OCI-LY1 (cell line): ENCODE data around the gene RLN2.
"Not testable (repeated sequence)": the region's sequence is repeated elsewhere in the genome, so short reads cannot be mapped to it uniquely, and the experiment has no call there.

Experiments used
- H2AFZ ChIP-seq: fragments of 200-600 bp; sonication (generic), shearing (Covaris generic); 2 replicates; pipeline ENCODE4 v1.6.0; 2014; ENCODE audit warnings: antibody characterized with exemption, mild to moderate bottlenecking, low read length
- H3F3A ChIP-seq: fragments of 200-600 bp; sonication (generic), shearing (Covaris generic); 2 replicates; pipeline ENCODE4 v1.6.0; 2014; ENCODE audit warnings: mild to moderate bottlenecking, antibody characterized with exemption, low read length, moderate library complexity; ENCODE audit not compliant: insufficient read depth
- H3K27ac ChIP-seq: fragments of 200-600 bp; sonication (generic); 2 replicates; pipeline ENCODE4 v1.5.1; 2014; ENCODE audit warnings: low read length, mixed run types, mild to moderate bottlenecking, low read depth; ENCODE audit not compliant: poor library complexity, severe bottlenecking
- H3K27me3 ChIP-seq: fragments of 200-600 bp; sonication (generic); 2 replicates; pipeline ENCODE4 v1.6.0; 2014; ENCODE audit warnings: antibody characterized with exemption, mild to moderate bottlenecking, low read length, moderate library complexity; ENCODE audit not compliant: insufficient read depth
- H3K36me3 ChIP-seq: fragments of 200-600 bp; sonication (generic); 2 replicates; pipeline ENCODE4 v1.6.1; 2014; ENCODE audit warnings: mild to moderate bottlenecking, antibody characterized with exemption, low read length, moderate library complexity, mixed read lengths; ENCODE audit not compliant: insufficient read depth
- H3K4me1 ChIP-seq: fragments of 200-600 bp; sonication (generic); 2 replicates; pipeline ENCODE4 v1.5.1; 2014; ENCODE audit warnings: mild to moderate bottlenecking, low read length, moderate library complexity; ENCODE audit not compliant: insufficient read depth, severe bottlenecking
- H3K4me2 ChIP-seq: fragments of 200-600 bp; sonication (generic), shearing (Covaris generic); 2 replicates; pipeline ENCODE4 v1.6.1; 2014; ENCODE audit warnings: low read length
- H3K4me3 ChIP-seq: fragments of 200-600 bp; sonication (generic); 2 replicates; pipeline ENCODE4 v1.5.1; 2014; ENCODE audit warnings: low read length, low read depth, mild to moderate bottlenecking, mixed read lengths; ENCODE audit not compliant: poor library complexity, severe bottlenecking
- H3K79me2 ChIP-seq: fragments of 200-600 bp; shearing (Covaris generic); 2 replicates; pipeline ENCODE4 v1.6.1; 2016; ENCODE audit warnings: mixed run types, low read length, mixed read lengths; ENCODE audit not compliant: insufficient read depth
- H3K9ac ChIP-seq: fragments of 200-600 bp; sonication (generic), shearing (Covaris generic); 2 replicates; pipeline ENCODE4 v1.6.1; 2014; ENCODE audit warnings: mild to moderate bottlenecking, low read length, mixed read lengths
- H3K9me2 ChIP-seq: fragments of 200-600 bp; sonication (generic), shearing (Covaris generic); 2 replicates; pipeline ENCODE4 v1.6.1; 2014; ENCODE audit warnings: low read depth, mild to moderate bottlenecking, low read length, mixed read lengths
- H3K9me3 ChIP-seq: fragments of 200-600 bp; shearing (Covaris generic); 2 replicates; pipeline ENCODE4 v1.6.1; 2014; ENCODE audit warnings: low read length, mixed read lengths
- H4K20me1 ChIP-seq: fragments of 200-600 bp; sonication (generic), shearing (Covaris generic); 2 replicates; pipeline ENCODE4 v1.6.0; 2016; ENCODE audit warnings: mild to moderate bottlenecking, low read length; ENCODE audit not compliant: insufficient read depth
- CTCF ChIP-seq: fragments of 200-600 bp; sonication (generic), shearing (Covaris generic); IDR thresholded peaks from 2 replicates; pipeline ENCODE4 v1.5.1; 2017; ENCODE audit warnings: mild to moderate bottlenecking, antibody characterized with exemption, low read length, moderate library complexity, mixed read lengths
- EZH2 ChIP-seq: fragments of 200-600 bp; sonication (generic), shearing (Covaris generic); IDR thresholded peaks from 2 replicates; pipeline ENCODE4 v1.8.0; 2017; ENCODE audit warnings: borderline replicate concordance, mixed run types, mild to moderate bottlenecking, antibody characterized with exemption, low read length, moderate library complexity, mixed read lengths

The RLN2 gene

GRCh38 chr9:5336688-5337087, 32.2 kb upstream of the RLN2 start:
- no peaks in the 10 kb centered on the region for H4K20me1 ChIP-seq
- peaks cover 34% of the 10 kb centered on the region for H3K4me1 ChIP-seq
- H3K27ac ChIP-seq = peak overlapping the region; percentile 17
- no peak overlapping the region for H2AFZ ChIP-seq
- no peak for TF ChIP-seq CTCF
- TF ChIP-seq EZH2 = no peak
- H3K36me3 ChIP-seq = no peaks in the 10 kb centered on the region
- no peaks in the 10 kb centered on the region for H3F3A ChIP-seq
- no peaks in the 10 kb centered on the region for H3K79me2 ChIP-seq
- peak overlapping the region; percentile 16 for H3K9ac ChIP-seq
- peak overlapping the region; percentile 55 for H3K4me2 ChIP-seq
- peak overlapping the region; percentile 28 for H3K4me3 ChIP-seq
- no peaks in the 10 kb centered on the region for H3K27me3 ChIP-seq
- no peaks in the 10 kb centered on the region for H3K9me3 ChIP-seq
- H3K9me2 ChIP-seq = no peaks in the 10 kb centered on the region

GRCh38 chr9:5331276-5331675, 26.8 kb upstream of the RLN2 start:
- not testable (repeated sequence) for H3K27ac ChIP-seq, H3K9me2 ChIP-seq, H2AFZ ChIP-seq, H4K20me1 ChIP-seq, H3K9me3 ChIP-seq, H3K4me2 ChIP-seq, H3K79me2 ChIP-seq, H3K9ac ChIP-seq, H3F3A ChIP-seq, H3K27me3 ChIP-seq, H3K36me3 ChIP-seq, H3K4me3 ChIP-seq
- peaks cover 11% of the 10 kb centered on the region for H3K4me1 ChIP-seq

GRCh38 chr9:5326893-5327548, 22.5 kb upstream of the RLN2 start:
- no peak overlapping the region for H3K27ac ChIP-seq
- H3K4me1 ChIP-seq = no peaks in the 10 kb centered on the region
- no peaks in the 10 kb centered on the region for H3K9me3 ChIP-seq
- no peak overlapping the region for H3K4me3 ChIP-seq
- no peaks in the 10 kb centered on the region for H3K9me2 ChIP-seq
- TF ChIP-seq CTCF (no peak), EZH2 (no peak)
- no peaks in the 10 kb centered on the region for H3K79me2 ChIP-seq
- no peak overlapping the region for H3K9ac ChIP-seq
- no peaks in the 10 kb centered on the region for H3K36me3 ChIP-seq
- no peaks in the 10 kb centered on the region for H3F3A ChIP-seq
- H4K20me1 ChIP-seq = no peaks in the 10 kb centered on the region
- no peaks in the 10 kb centered on the region for H3K27me3 ChIP-seq
- H3K4me2 ChIP-seq = no peak overlapping the region
- no peak overlapping the region for H2AFZ ChIP-seq

GRCh38 chr9:5326187-5326586, 21.7 kb upstream of the RLN2 start:
- Histone ChIP-seq H3K27ac (no peak overlapping the region), H2AFZ (no peak overlapping the region), H3F3A (no peaks in the 10 kb centered on the region), H3K4me3 (no peak overlapping the region), H3K9me3 (no peaks in the 10 kb centered on the region), H3K4me1 (no peaks in the 10 kb centered on the region), H4K20me1 (no peaks in the 10 kb centered on the region), H3K9ac (no peak overlapping the region), H3K79me2 (no peaks in the 10 kb centered on the region), H3K9me2 (no peaks in the 10 kb centered on the region), H3K36me3 (no peaks in the 10 kb centered on the region), H3K4me2 (no peak overlapping the region), H3K27me3 (no peaks in the 10 kb centered on the region)
- TF ChIP-seq CTCF (no peak), EZH2 (no peak)

GRCh38 chr9:5321601-5322000, 17.1 kb upstream of the RLN2 start:
- not testable (repeated sequence) for H3K9me3 ChIP-seq, H3K9ac ChIP-seq, H3K27ac ChIP-seq, H4K20me1 ChIP-seq, H2AFZ ChIP-seq, H3K79me2 ChIP-seq, H3K4me1 ChIP-seq, H3K9me2 ChIP-seq, H3F3A ChIP-seq, H3K36me3 ChIP-seq, H3K4me2 ChIP-seq, H3K27me3 ChIP-seq, H3K4me3 ChIP-seq
